Measurements from ENCODE around the gene GMFB.

DNA sequence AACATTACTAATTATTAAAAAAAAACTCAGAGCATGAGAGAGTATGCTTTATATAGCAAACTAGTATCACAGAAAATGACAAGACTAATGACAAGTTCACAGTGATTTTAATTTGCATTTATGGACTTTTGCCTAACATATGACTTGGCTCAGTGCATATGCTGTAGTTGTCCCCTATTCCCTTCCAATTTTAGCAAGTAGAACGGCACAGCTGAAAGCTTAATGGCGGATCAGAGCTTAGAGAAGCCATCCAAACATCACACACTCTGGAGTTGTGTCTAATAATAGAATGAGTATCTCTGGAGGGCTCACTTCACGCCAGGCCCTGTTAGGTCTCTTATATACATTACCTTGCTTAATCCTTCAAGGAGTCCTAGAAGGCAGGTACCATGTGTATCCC is 60.9 kb downstream of the GMFB start:
- TF ChIP-seq, protein P1, sequence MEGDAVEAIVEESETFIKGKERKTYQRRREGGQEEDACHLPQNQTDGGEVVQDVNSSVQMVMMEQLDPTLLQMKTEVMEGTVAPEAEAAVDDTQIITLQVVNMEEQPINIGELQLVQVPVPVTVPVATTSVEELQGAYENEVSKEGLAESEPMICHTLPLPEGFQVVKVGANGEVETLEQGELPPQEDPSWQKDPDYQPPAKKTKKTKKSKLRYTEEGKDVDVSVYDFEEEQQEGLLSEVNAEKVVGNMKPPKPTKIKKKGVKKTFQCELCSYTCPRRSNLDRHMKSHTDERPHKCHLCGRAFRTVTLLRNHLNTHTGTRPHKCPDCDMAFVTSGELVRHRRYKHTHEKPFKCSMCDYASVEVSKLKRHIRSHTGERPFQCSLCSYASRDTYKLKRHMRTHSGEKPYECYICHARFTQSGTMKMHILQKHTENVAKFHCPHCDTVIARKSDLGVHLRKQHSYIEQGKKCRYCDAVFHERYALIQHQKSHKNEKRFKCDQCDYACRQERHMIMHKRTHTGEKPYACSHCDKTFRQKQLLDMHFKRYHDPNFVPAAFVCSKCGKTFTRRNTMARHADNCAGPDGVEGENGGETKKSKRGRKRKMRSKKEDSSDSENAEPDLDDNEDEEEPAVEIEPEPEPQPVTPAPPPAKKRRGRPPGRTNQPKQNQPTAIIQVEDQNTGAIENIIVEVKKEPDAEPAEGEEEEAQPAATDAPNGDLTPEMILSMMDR (IDR thresholded peaks at IDR 0.05; ENCODE audit: low read depth, low read length): no peak
- TF ChIP-seq POLR2A (IDR thresholded peaks at IDR 0.05; ENCODE audit: extremely low read depth, insufficient read length): no peak
- TF ChIP-seq, protein P2, sequence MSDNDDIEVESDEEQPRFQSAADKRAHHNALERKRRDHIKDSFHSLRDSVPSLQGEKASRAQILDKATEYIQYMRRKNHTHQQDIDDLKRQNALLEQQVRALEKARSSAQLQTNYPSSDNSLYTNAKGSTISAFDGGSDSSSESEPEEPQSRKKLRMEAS (IDR thresholded peaks at IDR 0.05; ENCODE audit: low read depth, low read length): no peak

Data from NB4 (cell line).